ENCODE results near the gene SLC26A4. TPM values are rescaled to one million over a fixed set of nuclear protein-coding genes. Genes with fewer than 3 reads are reported as not detected.

SLC26A4 gene
- total RNA-seq, 1 donor from 2014 or later: not detected

- no peak for DNase-seq (ENCODE audit: low spot score in 2 of 2, unreplicated experiment in 2 of 2)
- no peak overlapping the region for H3K4me3 Mint-ChIP-seq
- H3K4me1 Mint-ChIP-seq: peaks cover 2% of the 10 kb centered on the region
- TF ChIP-seq, protein P1, sequence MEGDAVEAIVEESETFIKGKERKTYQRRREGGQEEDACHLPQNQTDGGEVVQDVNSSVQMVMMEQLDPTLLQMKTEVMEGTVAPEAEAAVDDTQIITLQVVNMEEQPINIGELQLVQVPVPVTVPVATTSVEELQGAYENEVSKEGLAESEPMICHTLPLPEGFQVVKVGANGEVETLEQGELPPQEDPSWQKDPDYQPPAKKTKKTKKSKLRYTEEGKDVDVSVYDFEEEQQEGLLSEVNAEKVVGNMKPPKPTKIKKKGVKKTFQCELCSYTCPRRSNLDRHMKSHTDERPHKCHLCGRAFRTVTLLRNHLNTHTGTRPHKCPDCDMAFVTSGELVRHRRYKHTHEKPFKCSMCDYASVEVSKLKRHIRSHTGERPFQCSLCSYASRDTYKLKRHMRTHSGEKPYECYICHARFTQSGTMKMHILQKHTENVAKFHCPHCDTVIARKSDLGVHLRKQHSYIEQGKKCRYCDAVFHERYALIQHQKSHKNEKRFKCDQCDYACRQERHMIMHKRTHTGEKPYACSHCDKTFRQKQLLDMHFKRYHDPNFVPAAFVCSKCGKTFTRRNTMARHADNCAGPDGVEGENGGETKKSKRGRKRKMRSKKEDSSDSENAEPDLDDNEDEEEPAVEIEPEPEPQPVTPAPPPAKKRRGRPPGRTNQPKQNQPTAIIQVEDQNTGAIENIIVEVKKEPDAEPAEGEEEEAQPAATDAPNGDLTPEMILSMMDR (IDR thresholded peaks at IDR 0.05; ENCODE audit: unreplicated experiment): no peak
- peaks cover 19% of the 10 kb centered on the region for H3K27me3 Mint-ChIP-seq (ENCODE audit: low read depth)
- no peak overlapping the region for H3K27ac Mint-ChIP-seq
- H3K36me3 Mint-ChIP-seq: no peaks in the 10 kb centered on the region
- H3K9me3 Mint-ChIP-seq: no peaks in the 10 kb centered on the region
Measured at GRCh38 chr7:107701191-107701590, 40.6 kb downstream of the SLC26A4 start.

DNA sequence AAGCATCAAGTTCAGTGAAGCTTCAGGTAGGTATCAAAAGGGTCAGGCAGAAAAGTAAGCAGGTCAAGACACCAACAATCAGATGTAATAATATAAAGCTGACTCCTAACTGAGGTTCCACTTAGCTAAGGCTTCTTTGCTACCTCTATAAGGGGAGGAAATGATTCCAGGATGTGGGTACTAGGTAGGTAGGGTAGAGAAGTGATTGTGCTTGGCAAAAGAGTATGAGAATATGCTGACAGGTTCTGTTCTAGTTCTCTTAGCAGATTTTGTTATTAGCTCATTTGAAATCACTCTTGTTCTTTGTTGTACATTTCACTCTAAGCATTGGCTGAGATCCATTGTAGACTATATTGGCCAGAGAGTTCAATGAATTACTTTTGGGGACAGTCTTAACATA lies 42.6 kb downstream of the SLC26A4 start:
- TF ChIP-seq, protein P1 (IDR thresholded peaks at IDR 0.05; ENCODE audit: unreplicated experiment): no peak
- no peaks in the 10 kb centered on the region for H3K36me3 Mint-ChIP-seq
- peaks cover 5% of the 10 kb centered on the region for H3K4me1 Mint-ChIP-seq
- H3K27ac Mint-ChIP-seq: no peak overlapping the region
- DNase-seq (ENCODE audit: low spot score in 2 of 2, unreplicated experiment in 2 of 2): no peak
- no peaks in the 10 kb centered on the region for H3K9me3 Mint-ChIP-seq
- H3K27me3 Mint-ChIP-seq (ENCODE audit: low read depth): peaks cover 19% of the 10 kb centered on the region
- no peak overlapping the region for H3K4me3 Mint-ChIP-seq

- Mint-ChIP-seq H3K4me3 (no peak overlapping the region), H3K27me3 (ENCODE audit: low read depth) (peaks cover 19% of the 10 kb centered on the region), H3K4me1 (peaks cover 5% of the 10 kb centered on the region), H3K27ac (no peak overlapping the region), H3K9me3 (no peaks in the 10 kb centered on the region), H3K36me3 (no peaks in the 10 kb centered on the region)
- DNase-seq (ENCODE audit: low spot score in 2 of 2, unreplicated experiment in 2 of 2): no peak
- TF ChIP-seq, protein P1 (IDR thresholded peaks at IDR 0.05; ENCODE audit: unreplicated experiment): no peak
Measured at GRCh38 chr7:107703872-107704271, 43.2 kb downstream of the SLC26A4 start.

- Mint-ChIP-seq H3K9me3 (no peaks in the 10 kb centered on the region), H3K27ac (no peak overlapping the region), H3K4me1 (peaks cover 5% of the 10 kb centered on the region), H3K4me3 (no peak overlapping the region), H3K27me3 (ENCODE audit: low read depth) (peaks cover 2% of the 10 kb centered on the region), H3K36me3 (no peaks in the 10 kb centered on the region)
- TF ChIP-seq, protein P1 (IDR thresholded peaks at IDR 0.05; ENCODE audit: unreplicated experiment): no peak
- no peak for DNase-seq (ENCODE audit: low spot score in 2 of 2, unreplicated experiment in 2 of 2)
Measured at GRCh38 chr7:107708956-107709355, 48.3 kb downstream of the SLC26A4 start.

- Mint-ChIP-seq H3K27ac (no peak overlapping the region), H3K4me3 (no peak overlapping the region), H3K27me3 (ENCODE audit: low read depth) (peaks cover 2% of the 10 kb centered on the region), H3K36me3 (no peaks in the 10 kb centered on the region), H3K4me1 (peaks cover 5% of the 10 kb centered on the region), H3K9me3 (no peaks in the 10 kb centered on the region)
- DNase-seq (ENCODE audit: low spot score in 2 of 2, unreplicated experiment in 2 of 2): no peak
- TF ChIP-seq, protein P1 (IDR thresholded peaks at IDR 0.05; ENCODE audit: unreplicated experiment): no peak
Measured at GRCh38 chr7:107711301-107711700, 50.7 kb downstream of the SLC26A4 start.

GRCh38 chr7:107712025-107712424 lies 51.4 kb downstream of the SLC26A4 start:
- TF ChIP-seq, protein P1 (IDR thresholded peaks at IDR 0.05; ENCODE audit: unreplicated experiment): no peak
- Mint-ChIP-seq H3K27me3 (ENCODE audit: low read depth) (peaks cover 2% of the 10 kb centered on the region), H3K4me1 (peaks cover 3% of the 10 kb centered on the region), H3K9me3 (no peaks in the 10 kb centered on the region), H3K36me3 (no peaks in the 10 kb centered on the region), H3K4me3 (no peak overlapping the region), H3K27ac (no peak overlapping the region)
- no peak for DNase-seq (ENCODE audit: low spot score in 2 of 2, unreplicated experiment in 2 of 2)
